NCI-H748 treated with DMSO at 0.1 percent for 48 hours (cell line): Measurements from ENCODE around the gene KLHL24.
A peak's percentile ranks its signal among the peaks of the same experiment; 100 is the strongest.
"Not testable (repeated sequence)": the region's sequence is repeated elsewhere in the genome, so short reads cannot be mapped to it uniquely, and the experiment has no call there.

Experiments
- DNase-seq: peaks from one replicate; lab custom pipeline; 2025; lab: John Stamatoyannopoulos, UW

Gene KLHL24

DNA sequence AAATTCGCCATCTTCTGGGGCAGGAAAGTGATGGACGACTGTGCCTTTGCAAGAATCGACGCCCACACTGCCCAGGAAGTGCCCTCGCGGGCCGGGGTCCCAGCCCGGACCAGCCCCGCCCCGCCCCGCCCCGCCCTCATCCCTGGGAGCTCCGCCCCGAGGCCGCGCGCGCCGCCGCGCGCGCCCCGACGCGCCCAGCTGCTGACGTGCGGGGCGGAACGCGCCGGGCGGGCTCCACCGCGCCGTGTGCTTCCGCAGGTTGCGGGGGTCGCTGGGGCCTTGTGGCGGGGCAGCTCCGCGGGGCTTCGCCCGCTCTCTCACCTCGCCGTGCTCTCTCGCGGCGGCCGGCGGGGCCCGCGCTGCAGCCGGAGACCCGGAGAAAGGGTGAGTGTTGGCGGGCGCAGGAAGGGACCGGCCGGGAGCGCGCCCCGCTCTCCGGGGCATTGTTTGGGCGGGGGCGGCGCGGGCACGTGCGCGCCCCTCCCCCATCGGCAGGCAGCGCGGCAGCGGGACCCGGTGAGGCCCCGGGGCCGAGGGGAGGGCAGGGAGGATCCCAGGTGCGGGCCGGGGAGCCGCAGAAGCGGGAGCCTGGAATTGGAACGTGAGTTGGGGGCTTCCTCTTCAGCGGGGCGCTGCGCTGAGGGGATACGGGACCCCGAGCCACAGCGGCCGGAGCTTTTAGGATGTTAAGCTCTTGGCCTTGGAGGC, 62.3 kb downstream of the KLHL24 start, which contains the start of gene YEATS2:
YEATS2 (plus strand) TSS at position 188 of the 708 bp plus-strand sequence. CDS start 17,366 bp downstream, outside the sequence.
- DNase-seq = peak; percentile 7

DNA sequence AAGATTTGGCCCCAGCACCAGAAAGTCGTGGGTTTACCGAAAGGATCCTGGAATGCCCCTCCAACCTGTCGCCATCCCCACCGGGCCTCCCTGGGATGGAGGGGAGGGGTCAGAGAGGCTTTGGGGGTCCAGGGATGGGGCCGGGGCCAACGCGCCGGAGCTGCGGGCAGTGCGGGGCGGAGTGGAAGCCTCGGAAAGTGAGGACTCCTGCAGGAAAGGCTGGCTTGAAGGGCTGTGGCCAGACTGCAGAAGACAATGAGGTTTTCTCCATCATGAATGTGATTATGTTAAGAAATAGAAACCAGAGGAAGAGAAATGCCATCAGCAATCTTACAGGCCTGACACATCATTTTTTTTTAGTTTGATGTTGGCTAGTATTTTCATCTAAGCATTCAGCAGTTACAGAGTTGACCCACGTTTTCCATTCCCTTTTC, 62.9 kb downstream of the KLHL24 start:
- no peak for DNase-seq

DNA sequence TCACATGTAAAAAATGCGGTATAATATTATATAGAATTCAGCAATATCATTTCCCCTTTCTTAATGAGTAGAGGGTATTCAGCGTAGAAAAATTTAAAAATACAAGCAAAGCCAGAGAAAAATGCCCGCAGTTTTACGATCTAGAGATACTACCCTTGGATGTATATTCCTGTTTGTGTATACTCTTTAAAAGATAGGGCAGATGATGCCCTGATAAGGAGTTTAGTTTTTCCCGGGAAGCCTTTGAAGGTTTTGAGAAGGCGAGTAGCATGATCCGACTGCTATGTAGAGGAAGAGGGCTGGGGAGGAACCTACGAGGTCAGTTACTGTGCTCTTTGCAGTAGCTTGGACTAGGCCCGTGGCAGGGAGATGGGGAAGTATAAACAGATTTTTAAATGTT, 63.3 kb downstream of the KLHL24 start:
- peak; percentile 4 for DNase-seq

DNA sequence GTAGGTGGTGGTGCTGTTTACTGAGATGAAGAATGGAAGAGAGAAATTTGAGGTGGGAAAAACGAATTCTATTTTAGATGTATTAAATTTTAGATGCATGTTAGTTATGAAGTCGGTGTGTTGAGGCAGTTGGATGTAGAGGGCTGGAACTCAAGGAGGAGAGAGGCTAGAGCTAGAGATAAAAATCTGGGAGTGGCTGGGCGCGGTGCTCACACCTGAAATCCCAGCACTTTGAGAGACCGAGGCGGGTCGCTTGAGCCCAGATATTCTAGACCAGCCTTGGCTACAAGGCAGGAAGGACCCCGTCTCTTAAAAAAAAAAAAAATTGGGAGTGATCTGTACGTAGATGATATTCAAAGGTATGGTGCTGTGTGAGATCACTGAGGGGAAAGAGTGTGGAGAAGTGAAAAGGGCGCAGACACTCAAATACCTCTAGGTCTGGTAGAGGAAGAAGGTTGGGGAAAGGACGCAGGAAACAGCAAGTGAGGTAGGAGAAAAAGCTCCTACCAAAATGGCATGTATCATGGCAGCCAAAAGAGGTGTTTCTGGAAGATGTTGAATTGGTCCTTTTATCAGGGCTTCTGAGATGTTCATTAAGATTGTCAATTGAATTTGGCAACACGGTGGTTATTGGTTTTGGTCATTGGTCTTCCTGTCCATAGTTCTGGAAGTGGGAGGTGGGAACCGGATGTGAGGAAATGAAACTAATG, 64.0 kb downstream of the KLHL24 start:
- no peak for DNase-seq

DNA sequence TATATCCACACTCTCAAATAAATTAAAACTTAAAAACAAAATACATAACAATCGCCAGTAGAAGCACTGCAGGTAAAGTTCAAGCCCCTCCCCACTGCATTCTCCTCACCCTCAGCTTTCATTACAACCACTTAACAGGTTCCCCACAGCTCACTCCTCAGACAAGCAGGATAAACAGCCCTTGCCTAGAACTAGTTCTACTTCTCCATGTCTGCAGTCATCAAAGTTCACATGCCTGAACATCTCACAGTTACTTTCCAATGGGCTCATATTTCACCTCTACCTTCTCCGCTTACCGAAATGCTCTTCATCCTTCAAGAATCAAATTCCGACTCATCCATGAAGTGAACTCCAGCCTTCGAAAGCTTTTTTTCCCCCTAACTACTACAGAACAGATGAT, 66.3 kb downstream of the KLHL24 start:
- no peak for DNase-seq

DNA sequence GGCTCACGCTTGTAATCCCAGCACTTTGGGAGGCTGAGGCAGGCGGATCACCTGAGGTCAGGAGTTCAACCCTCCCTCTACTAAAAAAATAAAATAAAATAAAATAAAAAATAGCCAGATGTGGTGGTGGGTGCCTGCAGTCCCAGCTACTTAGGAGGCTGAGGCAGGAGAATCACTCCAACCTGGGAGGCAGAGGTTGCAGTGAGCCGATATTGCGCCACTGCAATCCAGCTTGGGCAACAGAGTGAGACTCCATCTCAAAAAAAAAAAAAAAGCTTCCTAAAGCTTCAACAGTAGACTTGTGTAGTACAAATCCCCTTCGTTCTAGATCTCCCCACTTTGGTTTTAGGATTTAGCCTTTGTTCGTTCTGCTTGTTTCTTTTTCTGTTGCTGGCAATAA, 68.5 kb downstream of the KLHL24 start:
- not testable (repeated sequence) for DNase-seq

DNA sequence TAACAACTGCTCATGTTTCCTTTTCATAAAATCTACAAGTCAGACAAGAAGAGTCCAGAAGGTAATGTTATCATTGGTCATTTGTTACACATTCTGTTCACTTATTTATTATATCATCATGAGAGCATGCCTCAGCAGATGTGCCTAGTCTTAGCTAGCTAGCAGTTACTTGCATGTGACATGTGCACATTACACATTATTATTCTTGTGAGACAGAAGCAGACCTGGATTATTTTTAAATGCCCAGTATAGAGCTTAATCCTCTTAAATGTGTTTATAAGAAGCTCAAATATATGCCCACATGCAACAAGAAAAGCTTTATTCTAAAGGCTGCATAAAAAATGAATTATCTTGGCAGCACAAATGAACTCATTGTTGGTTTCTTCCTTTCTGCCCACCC, 74.8 kb downstream of the KLHL24 start:
- no peak for DNase-seq

DNA sequence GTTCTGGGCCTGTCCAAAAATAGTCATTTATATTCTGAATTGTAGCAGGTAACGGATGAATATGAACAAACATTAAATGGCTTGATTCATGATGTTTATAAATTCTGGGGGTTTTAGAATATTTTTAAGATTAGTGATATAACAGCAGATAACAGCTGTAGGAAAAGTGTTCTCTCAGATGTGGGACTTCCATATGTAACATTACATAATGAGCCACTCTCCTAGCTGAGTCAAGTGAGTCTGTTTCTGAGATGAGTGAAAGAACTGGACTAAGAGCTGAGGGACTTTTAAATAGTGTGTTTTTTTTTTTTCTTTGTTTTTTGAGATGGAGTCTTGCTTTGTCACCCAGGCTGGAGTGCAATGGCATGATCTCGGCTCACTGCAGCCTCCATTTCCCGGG, 76.1 kb downstream of the KLHL24 start:
- no peak for DNase-seq

DNA sequence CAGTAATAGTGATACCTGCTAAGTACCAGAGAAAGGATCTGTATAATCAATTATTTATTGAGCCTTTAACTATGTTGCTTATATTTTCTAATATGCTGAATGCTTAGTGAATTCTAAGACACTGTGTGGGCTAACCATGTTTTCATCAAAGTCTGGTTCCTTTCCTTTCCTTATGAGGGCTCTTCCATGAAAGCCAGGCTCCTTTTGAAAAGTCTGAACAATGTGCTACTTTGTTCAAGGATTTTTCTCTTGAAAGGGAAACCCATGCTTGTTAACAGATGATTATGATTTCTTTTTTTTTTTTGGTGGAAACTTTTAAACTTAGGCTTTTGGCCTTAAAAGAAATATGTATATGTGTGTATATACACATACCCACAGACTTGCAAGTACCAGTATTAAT, 79.2 kb downstream of the KLHL24 start:
- no peak for DNase-seq

DNA sequence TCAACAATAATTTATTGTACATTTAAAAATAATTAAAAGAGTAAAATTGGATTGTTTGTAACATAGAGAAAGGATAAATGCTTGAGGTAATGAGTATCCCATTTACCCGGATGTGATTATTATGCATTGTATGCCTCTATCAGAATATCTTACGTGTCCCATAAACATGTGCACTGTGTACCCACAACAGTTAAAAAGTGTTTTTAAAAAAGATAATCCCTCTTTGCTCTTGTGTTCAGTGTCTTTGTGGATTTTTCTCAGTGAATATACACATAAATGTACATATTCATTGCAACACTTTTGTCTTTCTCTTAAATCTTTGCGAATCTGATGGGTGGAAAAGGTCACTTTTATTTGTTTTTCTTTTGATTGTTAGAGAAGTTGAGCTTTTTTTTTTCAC, 82.6 kb downstream of the KLHL24 start:
- DNase-seq = no peak

DNA sequence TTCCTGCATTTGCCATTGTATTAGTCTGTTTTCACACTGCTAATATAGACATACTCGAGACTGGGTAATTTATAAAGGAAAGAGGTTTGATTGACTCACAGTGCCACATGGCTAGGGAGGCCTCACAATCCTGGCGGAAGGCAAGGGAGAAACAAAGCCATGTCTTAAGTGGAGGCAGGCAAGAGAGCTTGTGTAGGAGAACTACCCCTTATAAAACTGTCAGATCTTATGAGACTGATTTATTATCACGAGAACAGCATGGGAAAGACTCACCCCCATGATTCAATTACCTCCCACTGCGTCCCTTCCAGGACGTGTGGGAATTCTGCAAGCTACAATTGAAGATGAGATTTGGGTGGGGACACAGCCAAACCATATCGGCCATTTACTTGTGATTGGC, 90.0 kb downstream of the KLHL24 start:
- no peak for DNase-seq

DNA sequence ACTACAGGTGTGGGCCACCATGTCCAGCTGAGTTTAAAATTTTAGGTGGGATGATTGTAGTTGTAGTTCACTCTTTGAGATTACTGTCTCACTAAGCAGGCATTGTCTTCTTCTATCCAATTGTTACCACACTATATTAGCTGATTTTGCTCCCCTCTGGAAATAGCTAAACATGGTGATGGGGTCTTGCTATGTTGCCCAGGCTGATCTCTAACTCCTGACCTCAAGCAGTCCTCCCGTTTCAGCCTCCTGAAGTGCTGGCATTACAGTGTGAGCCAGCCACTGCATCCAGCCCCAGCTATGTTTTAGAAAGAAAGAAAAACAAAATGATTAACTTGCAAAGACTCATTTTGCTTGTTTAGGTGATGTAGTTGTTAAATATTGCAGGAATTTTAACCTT, 92.8 kb downstream of the KLHL24 start:
- DNase-seq = no peak

DNA sequence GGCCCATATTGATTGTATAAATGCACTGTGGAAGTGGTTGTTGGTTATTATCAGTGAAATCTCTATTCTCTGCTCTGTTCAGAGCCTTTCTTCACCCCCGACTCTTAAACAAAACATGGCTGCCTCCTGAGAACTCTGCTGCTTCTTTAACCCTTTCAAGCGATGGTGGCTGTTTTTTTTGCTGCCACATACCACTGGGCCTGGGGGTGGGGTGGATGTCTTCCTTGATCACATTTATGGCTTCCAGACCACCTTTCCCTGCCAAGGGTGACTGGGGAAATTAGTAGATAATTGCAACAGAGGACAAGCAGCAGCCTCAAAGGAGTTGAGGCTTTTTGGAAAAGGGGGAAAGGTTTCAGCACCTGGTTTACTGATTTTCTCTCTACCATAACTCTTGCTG, 94.9 kb downstream of the KLHL24 start:
- DNase-seq = no peak

DNA sequence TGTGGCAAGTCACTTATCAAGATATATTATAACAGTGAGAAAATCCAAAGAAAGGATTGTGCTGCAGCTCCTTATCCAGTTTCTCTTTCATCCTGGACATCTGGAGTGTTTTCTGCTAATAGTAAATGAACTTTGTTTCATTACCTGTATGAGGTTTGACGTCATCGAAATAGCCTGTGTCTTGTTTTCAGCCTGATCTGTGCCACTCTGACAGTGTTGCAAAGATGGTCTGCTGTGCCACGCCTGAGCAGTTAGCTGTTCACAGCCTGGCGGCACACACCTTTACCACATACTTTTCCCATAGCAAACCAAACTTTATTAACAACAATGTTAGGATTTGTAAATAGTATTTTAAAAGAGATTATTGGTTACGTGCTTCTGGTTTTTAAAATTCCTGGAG, 96.2 kb downstream of the KLHL24 start:
- no peak for DNase-seq

DNA sequence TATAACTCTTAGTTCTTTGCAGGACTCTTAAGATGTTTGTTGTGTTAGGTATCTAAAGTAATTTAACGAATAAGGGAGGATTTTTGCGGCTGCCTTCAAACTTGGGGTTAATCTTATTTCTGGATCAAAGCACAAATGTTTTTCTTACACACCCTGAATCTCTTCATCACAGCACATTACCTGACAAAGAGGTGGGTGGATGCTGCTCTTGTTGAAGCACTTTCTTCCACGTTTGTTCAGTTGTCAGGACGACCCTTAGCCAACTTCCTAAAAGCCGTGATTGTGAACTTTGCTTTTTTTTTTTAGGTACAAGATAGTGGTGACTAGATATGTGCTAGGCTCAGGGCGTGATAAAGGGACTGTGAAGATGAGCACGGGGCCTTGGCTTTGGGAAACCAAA, 98.1 kb downstream of the KLHL24 start:
- DNase-seq = no peak
